Skin epidermis (tissue), 12 donors: ENCODE measurements around the gene SYTL1.
A peak's percentile ranks its signal among the peaks of the same experiment; 100 is the strongest.
"Not testable (repeated sequence)": the region's sequence is repeated elsewhere in the genome, so short reads cannot be mapped to it uniquely, and the experiment has no call there.

ENCODE experiments used
- H3K27ac ChIP-seq, 21 experiments: fragments of 200-600 bp; sonication (generic) in 11 of 21; one replicate each; pipeline ENCODE4 v1.5.0; 2020; ENCODE audit warnings: mild to moderate bottlenecking in 3 of 21, inconsistent platforms in 2 of 21, moderate library complexity in 2 of 21
- H3K4me3 ChIP-seq, 7 experiments: fragments of 200-600 bp; sonication (generic) in 2 of 7; one replicate each; pipeline ENCODE4 v1.5.0; 2020; ENCODE audit warnings: inconsistent platforms in 2 of 7, mild to moderate bottlenecking in 2 of 7, moderate library complexity in 1 of 7

SYTL1 gene

GRCh38 chr1:27377760-27378495 lies 36.1 kb downstream of the SYTL1 start:
- Histone ChIP-seq H3K4me3 (no peak overlapping the region), H3K27ac (peak overlapping the region in 4 of 21 experiments; percentile 5 to 44 (median 22))

GRCh38 chr1:27379564-27380122 lies 37.8 kb downstream of the SYTL1 start:
- no peak overlapping the region for H3K4me3 ChIP-seq
- H3K27ac ChIP-seq: peak overlapping the region in 15 of 21 experiments; percentile 3 to 73 (median 41)

- H3K27ac ChIP-seq: peak overlapping the region in 13 of 21 experiments; percentile 3 to 73 (median 51)
- no peak overlapping the region for H3K4me3 ChIP-seq
These were observed 38.4 kb downstream of the SYTL1 start for GRCh38 chr1:27380224-27380623.

- H3K27ac ChIP-seq: peak overlapping the region in 13 of 21 experiments; percentile 25 to 73 (median 39)
These were observed 39.2 kb downstream of the SYTL1 start for GRCh38 chr1:27380766-27381733.

GRCh38 chr1:27381969-27382762 lies 40.3 kb downstream of the SYTL1 start:
- H3K4me3 ChIP-seq: peak overlapping the region in 3 of 7 experiments; percentile 28 to 44 (median 40)

More at GRCh38 chr1:27380766-27381733, 39.2 kb downstream of the SYTL1 start:
- H3K4me3 ChIP-seq: no peak overlapping the region

GRCh38 chr1:27383039-27383605 lies 41.3 kb downstream of the SYTL1 start, which contains the start of gene CD164L2:
TSS of gene CD164L2 (minus strand) at chr1:27383333. CDS start at chr1:27383239, 94 bp downstream.
- peak within 1 kb of the TSS in 11 of 21 experiments; percentile 21 to 67 (median 55) for H3K27ac ChIP-seq
- H3K4me3 ChIP-seq: peak within 1 kb of the TSS; percentile 9 to 44 (median 28)

More at GRCh38 chr1:27381969-27382762, 40.3 kb downstream of the SYTL1 start:
- peak overlapping the region in 2 of 21 experiments; percentile 3 to 52 for H3K27ac ChIP-seq

GRCh38 chr1:27383661-27384060 lies 41.8 kb downstream of the SYTL1 start:
- Histone ChIP-seq H3K27ac (no peak overlapping the region), H3K4me3 (no peak overlapping the region)

- H3K4me3 ChIP-seq, H3K27ac ChIP-seq: not testable (repeated sequence)
These were observed 43.0 kb downstream of the SYTL1 start for GRCh38 chr1:27384797-27385196.

- no peak overlapping the region for H3K4me3 ChIP-seq
- peak overlapping the region in 1 of 21 experiments; percentile 24 for H3K27ac ChIP-seq
These were observed 46.6 kb downstream of the SYTL1 start for GRCh38 chr1:27388337-27389005.

- peak overlapping the region in 6 of 21 experiments; percentile 2 to 55 (median 38) for H3K27ac ChIP-seq
- peak overlapping the region in 4 of 7 experiments; percentile 36 to 49 (median 40) for H3K4me3 ChIP-seq
These were observed 49.8 kb downstream of the SYTL1 start for GRCh38 chr1:27391511-27392095.

GRCh38 chr1:27392096-27392777 lies 50.4 kb downstream of the SYTL1 start, which contains the start of gene GPR3:
TSS of gene GPR3 (plus strand) at chr1:27392622. CDS start at chr1:27393799, 1,177 bp downstream.
- H3K4me3 ChIP-seq: peak within 1 kb of the TSS; percentile 35 to 52 (median 43)
- peak within 1 kb of the TSS in 13 of 21 experiments; percentile 2 to 84 (median 60) for H3K27ac ChIP-seq

GRCh38 chr1:27392778-27393635 lies 51.2 kb downstream of the SYTL1 start:
- peak overlapping the region; percentile 35 to 52 (median 43) for H3K4me3 ChIP-seq
- H3K27ac ChIP-seq: peak overlapping the region in 11 of 21 experiments; percentile 2 to 84 (median 63)

GRCh38 chr1:27393641-27394281 lies 51.9 kb downstream of the SYTL1 start:
- Histone ChIP-seq H3K4me3 (no peak overlapping the region), H3K27ac (no peak overlapping the region)

- Histone ChIP-seq H3K4me3 (no peak overlapping the region), H3K27ac (no peak overlapping the region)
These were observed 52.4 kb downstream of the SYTL1 start for GRCh38 chr1:27394282-27394658.

- Histone ChIP-seq H3K27ac (peak overlapping the region in 1 of 21 experiments; percentile 1), H3K4me3 (no peak overlapping the region)
These were observed 53.1 kb downstream of the SYTL1 start for GRCh38 chr1:27394925-27395324.
